GM23338 (cell line): ENCODE results near the gene SUMO4. TPM values are rescaled to one million over a fixed set of nuclear protein-coding genes. Genes with fewer than 3 reads are reported as not detected.

Experiments used
- ATAC-seq: fragments of 200-7000 bp; cut with Tn5 transposase; 3 replicates; pipeline ENCODE4 v1.9.1; 2020
- DNase-seq: peaks from one replicate; pipeline ENCODE4 v3.0.0-alpha.2; 2015; ENCODE audit warnings: low spot score
- H2AFZ ChIP-seq: fragments of 200-600 bp; sonication (generic); 2 replicates; pipeline ENCODE4 v1.8.0; 2016; ENCODE audit warnings: antibody characterized with exemption, mild to moderate bottlenecking, moderate library complexity
- H3F3A ChIP-seq: fragments of 200-600 bp; sonication (generic); replicated peaks from 2 replicates; pipeline ENCODE4 v1.8.0; 2017; ENCODE audit warnings: antibody characterized with exemption, mixed run types, low read depth
- H3K27ac ChIP-seq: fragments of 200-600 bp; sonication (generic); 2 replicates; pipeline ENCODE4 v1.6.1; 2016; ENCODE audit warnings: low read depth
- H3K27me3 ChIP-seq: fragments of 200-600 bp; sonication (generic); 2 replicates; pipeline ENCODE4 v1.8.0; 2016; ENCODE audit warnings: mild to moderate bottlenecking, mixed run types, moderate library complexity; ENCODE audit not compliant: insufficient read depth
- H3K36me3 ChIP-seq: fragments of 200-600 bp; sonication (generic); 2 replicates; pipeline ENCODE4 v1.8.0; 2016; ENCODE audit warnings: mild to moderate bottlenecking; ENCODE audit not compliant: insufficient read depth
- H3K4me1 ChIP-seq: fragments of 200-600 bp; sonication (generic); 2 replicates; pipeline ENCODE4 v1.8.0; 2016; ENCODE audit warnings: mild to moderate bottlenecking, moderate library complexity; ENCODE audit not compliant: insufficient read depth
- H3K4me2 ChIP-seq: fragments of 200-600 bp; sonication (generic); 2 replicates; pipeline ENCODE4 v1.7.1; 2017; ENCODE audit warnings: mixed run types
- H3K4me3 ChIP-seq: fragments of 200-600 bp; sonication (generic); 2 replicates; pipeline ENCODE4 v1.6.1; 2016; ENCODE audit warnings: mixed run types
- H3K79me2 ChIP-seq: fragments of 200-600 bp; sonication (generic); replicated peaks from 2 replicates; pipeline ENCODE4 v1.8.0; 2017; ENCODE audit warnings: mild to moderate bottlenecking; ENCODE audit not compliant: insufficient read depth
- H3K9me2 ChIP-seq: fragments of 200-600 bp; sonication (generic); 2 replicates; pipeline ENCODE4 v1.8.0; 2017; ENCODE audit not compliant: insufficient read depth
- H4K20me1 ChIP-seq: fragments of 200-600 bp; sonication (generic); replicated peaks from 2 replicates; pipeline ENCODE4 v1.8.0; 2017; ENCODE audit warnings: mild to moderate bottlenecking; ENCODE audit not compliant: insufficient read depth
- H3K27ac Mint-ChIP-seq: 2 replicates; pipeline ENCODE4 v1.8.0; 2020; ENCODE audit warnings: inconsistent platforms, mild to moderate bottlenecking, moderate library complexity, mixed read lengths
- H3K27me3 Mint-ChIP-seq: 3 replicates; pipeline ENCODE4 v1.8.0; 2022; ENCODE audit warnings: low read depth, mild to moderate bottlenecking, moderate library complexity, mixed read lengths, inconsistent platforms; ENCODE audit not compliant: insufficient read depth, poor library complexity
- H3K36me3 Mint-ChIP-seq: 3 replicates; pipeline ENCODE4 v1.8.0; 2021; ENCODE audit warnings: low read depth, mild to moderate bottlenecking, inconsistent platforms, moderate library complexity, mixed read lengths
- H3K4me1 Mint-ChIP-seq: 3 replicates; pipeline ENCODE4 v1.8.0; 2020; ENCODE audit warnings: mild to moderate bottlenecking, inconsistent platforms, mixed read lengths
- H3K4me3 Mint-ChIP-seq: 3 replicates; pipeline ENCODE4 v1.8.0; 2021; ENCODE audit warnings: moderate library complexity, mild to moderate bottlenecking, inconsistent platforms, mixed read lengths
- H3K9me3 Mint-ChIP-seq: 3 replicates; pipeline ENCODE4 v1.8.0; 2020; ENCODE audit warnings: moderate library complexity, mild to moderate bottlenecking, inconsistent platforms, mixed read lengths
- POLR2AphosphoS5 ChIP-seq: IDR thresholded peaks from 2 replicates; pipeline ENCODE4 v1.6.1; 2016; ENCODE audit warnings: antibody characterized with exemption, low read depth
- ZNF114 ChIP-seq: fragments of 250-450 bp; sonication (Bioruptor Pico); IDR thresholded peaks from 2 replicates; pipeline ENCODE4 v1.5.0; 2020; ENCODE audit warnings: mild to moderate bottlenecking, moderate library complexity
- long read RNA-seq: library from polyadenylated mRNA; unstranded; transcript quantifications from one replicate; pipeline ENCODE4 v2.0.0, GENCODE V29; 2020; ENCODE audit not compliant: unreplicated experiment
- polyA plus RNA-seq: library from polyadenylated mRNA; unstranded; fragments of >200 nt; fragmentation: Nextera tagmentation; extraction: Ambion mirVana; gene quantifications from 2 replicates; pipeline ENCODE4 v1.2.1, GENCODE V29; 2016
- total RNA-seq: library from RNA; depleted of rRNA; stranded (reverse); fragments of >200 nt; shearing (Covaris generic); gene quantifications from 2 replicates; pipeline ENCODE4 v1.2.3, GENCODE V29; 2014; rRNA removed
- TF ChIP-seq, protein P1 (sequence below): fragments of 250-450 bp; sonication (Bioruptor Pico); IDR thresholded peaks from 2 replicates; pipeline ENCODE4 v1.5.0; 2020; ENCODE audit warnings: mild to moderate bottlenecking, moderate library complexity

The SUMO4 gene
- total RNA-seq (0.74 and 1.9 TPM in 2 replicates), polyA plus RNA-seq (1.2 and 2.1 TPM in 2 replicates)
- long read RNA-seq, result 0 reads

DNA sequence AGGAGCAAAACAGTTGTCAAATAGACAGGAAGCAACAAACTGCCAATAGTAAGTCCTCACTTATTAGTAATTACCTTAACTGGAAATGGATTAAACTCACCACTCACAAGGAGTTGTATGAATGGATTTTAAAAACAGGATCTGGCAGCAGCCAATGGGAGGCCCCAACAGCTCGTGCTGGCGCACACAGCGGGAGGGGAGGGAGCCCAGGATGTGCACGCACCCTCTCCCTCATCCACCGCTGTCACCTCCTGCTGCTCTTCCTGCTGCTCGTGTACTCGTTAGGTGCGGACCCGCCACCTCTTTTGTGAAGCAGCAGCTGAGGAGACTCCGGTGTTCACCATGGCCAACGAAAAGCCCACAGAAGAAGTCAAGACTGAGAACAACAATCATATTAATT lies at the start of gene SUMO4:
TSS of gene SUMO4 (plus strand) at position 213 of the 400 bp plus-strand sequence. CDS start at position 343, 130 bp downstream.
- Mint-ChIP-seq H3K4me1 (peaks cover 8% of the 10 kb centered on the region; the same call in 2 of the 3 replicates), H3K9me3 (no peaks in the 10 kb centered on the region; the same call in 2 of the 3 replicates), H3K27ac (peak within 1 kb of the TSS; percentile 18; the same call in 1 of the 2 replicates), H3K4me3 (no peak within 1 kb of the TSS), H3K36me3 (peaks cover 40% of the 10 kb centered on the region), H3K27me3 (no peaks in the 10 kb centered on the region)
- no peaks in the 10 kb centered on the region for H3F3A ChIP-seq
- TF ChIP-seq POLR2AphosphoS5, result no peak
- DNase-seq (no peak), ATAC-seq (no peak)
- peaks cover 13% of the 10 kb centered on the region for H3K79me2 ChIP-seq
- H2AFZ ChIP-seq, result no peak within 1 kb of the TSS
- H4K20me1 ChIP-seq, result no peaks in the 10 kb centered on the region
- peaks cover 14% of the 10 kb centered on the region; the same call in 1 of the 2 replicates for H3K36me3 ChIP-seq
- no peak within 1 kb of the TSS for H3K4me3 ChIP-seq
- H3K4me1 ChIP-seq, result no peaks in the 10 kb centered on the region
- no peaks in the 10 kb centered on the region for H3K27me3 ChIP-seq
- H3K9me2 ChIP-seq, result no peaks in the 10 kb centered on the region
- H3K27ac ChIP-seq, result no peak within 1 kb of the TSS
- H3K4me2 ChIP-seq, result no peak within 1 kb of the TSS

DNA sequence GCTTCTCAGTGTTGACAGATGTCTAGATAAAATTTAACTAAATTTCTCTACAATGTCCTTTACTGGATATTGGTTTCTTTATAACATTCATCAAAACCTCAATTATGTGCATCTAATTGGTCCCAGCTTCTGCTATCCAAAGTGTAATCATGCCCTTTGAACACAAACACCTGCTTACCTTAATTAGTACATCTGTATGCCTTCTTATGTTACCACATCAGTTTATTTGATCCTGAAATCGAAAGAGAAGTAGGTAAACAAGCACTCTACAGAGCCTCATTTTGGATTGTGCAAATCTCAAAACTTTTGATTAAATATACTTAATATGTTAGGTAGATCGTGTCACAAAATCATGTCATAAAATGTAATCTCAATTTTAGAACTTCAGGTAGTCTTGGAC lies 46.1 kb upstream of the SUMO4 start:
- H3K9me2 ChIP-seq, result no peaks in the 10 kb centered on the region
- Mint-ChIP-seq H3K9me3 (no peaks in the 10 kb centered on the region), H3K4me1 (peaks cover 20% of the 10 kb centered on the region), H3K27ac (no peak overlapping the region), H3K36me3 (no peaks in the 10 kb centered on the region), H3K27me3 (no peaks in the 10 kb centered on the region), H3K4me3 (no peak overlapping the region)
- no peaks in the 10 kb centered on the region for H3K36me3 ChIP-seq
- no peak overlapping the region for H2AFZ ChIP-seq
- peaks cover 21% of the 10 kb centered on the region for H4K20me1 ChIP-seq
- no peaks in the 10 kb centered on the region for H3F3A ChIP-seq
- peaks cover 100% of the 10 kb centered on the region for H3K79me2 ChIP-seq
- no peak for TF ChIP-seq ZNF114 (CRISPR knock-in tag)
- TF ChIP-seq, protein P1, sequence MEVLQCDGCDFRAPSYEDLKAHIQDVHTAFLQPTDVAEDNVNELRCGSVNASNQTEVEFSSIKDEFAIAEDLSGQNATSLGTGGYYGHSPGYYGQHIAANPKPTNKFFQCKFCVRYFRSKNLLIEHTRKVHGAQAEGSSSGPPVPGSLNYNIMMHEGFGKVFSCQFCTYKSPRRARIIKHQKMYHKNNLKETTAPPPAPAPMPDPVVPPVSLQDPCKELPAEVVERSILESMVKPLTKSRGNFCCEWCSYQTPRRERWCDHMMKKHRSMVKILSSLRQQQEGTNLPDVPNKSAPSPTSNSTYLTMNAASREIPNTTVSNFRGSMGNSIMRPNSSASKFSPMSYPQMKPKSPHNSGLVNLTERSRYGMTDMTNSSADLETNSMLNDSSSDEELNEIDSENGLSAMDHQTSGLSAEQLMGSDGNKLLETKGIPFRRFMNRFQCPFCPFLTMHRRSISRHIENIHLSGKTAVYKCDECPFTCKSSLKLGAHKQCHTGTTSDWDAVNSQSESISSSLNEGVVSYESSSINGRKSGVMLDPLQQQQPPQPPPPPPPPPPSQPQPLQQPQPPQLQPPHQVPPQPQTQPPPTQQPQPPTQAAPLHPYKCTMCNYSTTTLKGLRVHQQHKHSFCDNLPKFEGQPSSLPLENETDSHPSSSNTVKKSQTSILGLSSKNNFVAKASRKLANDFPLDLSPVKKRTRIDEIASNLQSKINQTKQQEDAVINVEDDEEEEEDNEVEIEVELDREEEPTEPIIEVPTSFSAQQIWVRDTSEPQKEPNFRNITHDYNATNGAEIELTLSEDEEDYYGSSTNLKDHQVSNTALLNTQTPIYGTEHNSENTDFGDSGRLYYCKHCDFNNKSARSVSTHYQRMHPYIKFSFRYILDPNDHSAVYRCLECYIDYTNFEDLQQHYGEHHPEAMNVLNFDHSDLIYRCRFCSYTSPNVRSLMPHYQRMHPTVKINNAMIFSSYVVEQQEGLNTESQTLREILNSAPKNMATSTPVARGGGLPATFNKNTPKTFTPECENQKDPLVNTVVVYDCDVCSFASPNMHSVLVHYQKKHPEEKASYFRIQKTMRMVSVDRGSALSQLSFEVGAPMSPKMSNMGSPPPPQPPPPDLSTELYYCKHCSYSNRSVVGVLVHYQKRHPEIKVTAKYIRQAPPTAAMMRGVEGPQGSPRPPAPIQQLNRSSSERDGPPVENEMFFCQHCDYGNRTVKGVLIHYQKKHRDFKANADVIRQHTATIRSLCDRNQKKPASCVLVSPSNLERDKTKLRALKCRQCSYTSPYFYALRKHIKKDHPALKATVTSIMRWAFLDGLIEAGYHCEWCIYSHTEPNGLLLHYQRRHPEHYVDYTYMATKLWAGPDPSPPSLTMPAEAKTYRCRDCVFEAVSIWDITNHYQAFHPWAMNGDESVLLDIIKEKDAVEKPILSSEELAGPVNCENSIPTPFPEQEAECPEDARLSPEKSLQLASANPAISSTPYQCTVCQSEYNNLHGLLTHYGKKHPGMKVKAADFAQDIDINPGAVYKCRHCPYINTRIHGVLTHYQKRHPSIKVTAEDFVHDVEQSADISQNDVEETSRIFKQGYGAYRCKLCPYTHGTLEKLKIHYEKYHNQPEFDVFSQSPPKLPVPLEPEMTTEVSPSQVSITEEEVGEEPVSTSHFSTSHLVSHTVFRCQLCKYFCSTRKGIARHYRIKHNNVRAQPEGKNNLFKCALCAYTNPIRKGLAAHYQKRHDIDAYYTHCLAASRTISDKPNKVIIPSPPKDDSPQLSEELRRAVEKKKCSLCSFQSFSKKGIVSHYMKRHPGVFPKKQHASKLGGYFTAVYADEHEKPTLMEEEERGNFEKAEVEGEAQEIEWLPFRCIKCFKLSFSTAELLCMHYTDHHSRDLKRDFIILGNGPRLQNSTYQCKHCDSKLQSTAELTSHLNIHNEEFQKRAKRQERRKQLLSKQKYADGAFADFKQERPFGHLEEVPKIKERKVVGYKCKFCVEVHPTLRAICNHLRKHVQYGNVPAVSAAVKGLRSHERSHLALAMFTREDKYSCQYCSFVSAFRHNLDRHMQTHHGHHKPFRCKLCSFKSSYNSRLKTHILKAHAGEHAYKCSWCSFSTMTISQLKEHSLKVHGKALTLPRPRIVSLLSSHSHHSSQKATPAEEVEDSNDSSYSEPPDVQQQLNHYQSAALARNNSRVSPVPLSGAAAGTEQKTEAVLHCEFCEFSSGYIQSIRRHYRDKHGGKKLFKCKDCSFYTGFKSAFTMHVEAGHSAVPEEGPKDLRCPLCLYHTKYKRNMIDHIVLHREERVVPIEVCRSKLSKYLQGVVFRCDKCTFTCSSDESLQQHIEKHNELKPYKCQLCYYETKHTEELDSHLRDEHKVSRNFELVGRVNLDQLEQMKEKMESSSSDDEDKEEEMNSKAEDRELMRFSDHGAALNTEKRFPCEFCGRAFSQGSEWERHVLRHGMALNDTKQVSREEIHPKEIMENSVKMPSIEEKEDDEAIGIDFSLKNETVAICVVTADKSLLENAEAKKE (CRISPR knock-in tag), result no peak
- peaks cover 21% of the 10 kb centered on the region for H3K4me1 ChIP-seq
- H3K4me2 ChIP-seq, result no peak overlapping the region
- no peak overlapping the region for H3K27ac ChIP-seq
- DNase-seq (no peak), ATAC-seq (no peak)
- no peaks in the 10 kb centered on the region for H3K27me3 ChIP-seq
- H3K4me3 ChIP-seq, result no peak overlapping the region
